Fibroblast of pulmonary artery (primary cell): Measurements from ENCODE around the gene CCDC170.
"Not testable (repeated sequence)": the region's sequence is repeated elsewhere in the genome, so short reads cannot be mapped to it uniquely, and the experiment has no call there.

Experiments
- DNase-seq: peaks from one replicate; pipeline ENCODE4 v3.0.0-alpha.2; 2010; ENCODE audit warnings: low read depth
- H3K4me3 ChIP-seq: replicated peaks from 2 replicates; pipeline ENCODE4 v1.5.1; 2011; ENCODE audit warnings: low read depth, mild to moderate bottlenecking, control low read depth, low read length, moderate library complexity
- CTCF ChIP-seq: IDR thresholded peaks from 2 replicates; pipeline ENCODE4 v1.5.1; 2011; ENCODE audit warnings: mild to moderate bottlenecking, control low read depth, low read length, inconsistent platforms; ENCODE audit errors: missing control alignments

CCDC170 gene

GRCh38 chr6:151501511-151502136 lies 7.8 kb downstream of the CCDC170 start:
- no peak for TF ChIP-seq CTCF
- no peak overlapping the region for H3K4me3 ChIP-seq
- DNase-seq, result no peak

GRCh38 chr6:151502499-151502898 lies 8.7 kb downstream of the CCDC170 start:
- H3K4me3 ChIP-seq, result no peak overlapping the region
- TF ChIP-seq CTCF, result no peak
- DNase-seq, result no peak

DNA sequence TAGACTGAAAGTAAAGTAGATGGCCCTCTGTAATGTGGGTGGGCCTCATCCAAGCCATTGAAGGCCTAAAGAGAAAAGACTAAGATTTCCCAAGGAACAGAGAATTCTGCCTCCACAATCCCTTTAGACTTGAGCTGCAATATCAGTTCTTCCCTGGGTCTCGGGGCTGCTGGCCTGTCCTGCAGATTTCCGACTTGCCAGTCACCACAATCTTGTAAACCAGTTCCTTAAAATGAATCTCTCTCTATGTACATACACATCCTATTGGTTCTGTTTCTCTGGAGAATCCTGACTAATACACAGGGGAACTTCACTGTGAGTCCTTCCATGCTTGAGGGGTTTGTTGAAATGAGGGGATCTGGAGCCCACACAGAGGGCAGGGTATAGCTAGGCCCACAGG lies 12.9 kb downstream of the CCDC170 start:
- no peak for DNase-seq
- H3K4me3 ChIP-seq, result no peak overlapping the region
- TF ChIP-seq CTCF, result no peak

DNA sequence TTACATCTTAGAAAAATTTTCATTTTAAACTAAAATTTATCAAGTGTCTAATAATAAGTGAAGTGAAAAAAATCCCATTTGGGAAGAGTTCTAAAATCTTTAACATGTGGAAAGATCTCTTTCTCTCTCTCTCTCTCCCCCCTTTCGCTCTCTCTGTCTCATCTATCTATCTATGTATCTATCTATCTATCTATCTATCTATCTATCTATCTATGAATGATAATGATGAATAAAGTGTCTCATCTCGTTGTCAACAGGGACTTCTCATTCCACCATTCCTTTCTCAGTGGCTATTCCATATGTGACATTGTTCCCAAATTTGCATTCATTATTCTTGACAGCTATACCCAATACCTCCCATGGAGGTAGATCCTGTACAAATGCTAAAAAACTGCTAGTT lies 15.2 kb downstream of the CCDC170 start:
- H3K4me3 ChIP-seq, result no peak overlapping the region
- no peak for DNase-seq
- TF ChIP-seq CTCF, result no peak

- DNase-seq, result no peak
- H3K4me3 ChIP-seq, result no peak overlapping the region
- TF ChIP-seq CTCF, result no peak
Measured at GRCh38 chr6:151512481-151512880, 18.7 kb downstream of the CCDC170 start.

DNA sequence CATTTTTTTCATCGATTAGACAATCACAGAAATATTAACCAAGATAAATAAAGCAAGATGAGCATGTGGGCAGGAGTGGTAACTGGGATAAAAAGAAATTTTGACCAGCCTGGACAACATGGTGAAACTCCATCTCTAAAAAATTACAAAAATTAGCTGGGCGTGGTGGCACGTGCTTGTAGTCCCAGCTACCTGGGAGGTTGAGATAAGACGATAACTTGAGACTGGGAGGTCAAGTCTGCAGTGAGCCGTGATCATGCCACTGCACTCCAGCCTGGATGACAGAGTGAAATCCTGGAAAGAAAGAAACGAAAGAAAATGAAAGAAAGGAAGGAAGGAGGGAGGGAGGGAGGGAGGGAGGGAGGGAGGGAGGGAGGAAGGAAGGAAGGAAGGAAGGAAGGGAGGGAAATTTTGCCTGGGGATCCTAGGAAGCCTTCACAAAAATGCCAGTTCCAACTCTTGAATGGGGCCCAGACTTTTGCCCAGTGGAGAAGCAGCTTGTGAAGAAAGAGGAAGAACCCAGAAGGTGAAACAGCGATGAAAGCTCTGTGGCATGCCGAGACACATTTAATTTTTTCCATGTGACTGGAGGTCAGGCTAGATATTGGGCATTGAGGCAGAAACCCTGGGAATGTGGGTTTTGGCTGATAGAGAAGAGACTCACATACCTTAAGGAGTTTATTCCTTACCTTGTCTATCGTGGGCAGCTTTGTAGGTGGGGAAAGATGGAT lies 20.3 kb downstream of the CCDC170 start:
- H3K4me3 ChIP-seq, result no peak overlapping the region
- TF ChIP-seq CTCF, result no peak
- no peak for DNase-seq

GRCh38 chr6:151518992-151519391 lies 25.2 kb downstream of the CCDC170 start:
- not testable (repeated sequence) for H3K4me3 ChIP-seq, DNase-seq
